Measurements from ENCODE around the gene BRD1.

BRD1 gene

GRCh38 chr22:49775191-49775866 lies 52.3 kb downstream of the BRD1 start:
- CTCF ChIA-PET, result no interaction called here
- POLR2A ChIA-PET, result no interaction called here
- no peak for DNase-seq (ENCODE audit: extremely low spot score)
- no peak for TF ChIP-seq CTCF (IDR thresholded peaks at IDR 0.05; ENCODE audit: control extremely low read depth, extremely low read depth, low read depth, missing control alignments)

- no peak for DNase-seq (ENCODE audit: extremely low spot score)
- CTCF ChIA-PET, result interaction anchor here (1.1 kb wide), 1 partner anchor 41 kb away, joined by 4 read pairs; no protein-coding TSS in a partner anchor
- TF ChIP-seq CTCF (IDR thresholded peaks at IDR 0.05; ENCODE audit: control extremely low read depth, extremely low read depth, low read depth, missing control alignments), result no peak
- POLR2A ChIA-PET, result no interaction called here
These were observed 53.0 kb downstream of the BRD1 start for GRCh38 chr22:49774499-49775151.

- POLR2A ChIA-PET, result no interaction called here
- TF ChIP-seq CTCF (IDR thresholded peaks at IDR 0.05; ENCODE audit: control extremely low read depth, extremely low read depth, low read depth, missing control alignments), result no peak
- CTCF ChIA-PET, result interaction anchor here (1.0 to 1.1 kb wide), 2 partner anchors 9 to 42 kb away, joined by 3 to 4 read pairs; no protein-coding TSS in a partner anchor
- no peak for DNase-seq (ENCODE audit: extremely low spot score)
These were observed 53.6 kb downstream of the BRD1 start for GRCh38 chr22:49774046-49774445.

GRCh38 chr22:49773531-49773930 lies 54.1 kb downstream of the BRD1 start:
- ChIA-PET POLR2A (no interaction called here), CTCF (interaction anchor here (1.0 to 1.1 kb wide), 2 partner anchors 8 to 42 kb away, joined by 3 to 4 read pairs; no protein-coding TSS in a partner anchor)
- TF ChIP-seq CTCF (IDR thresholded peaks at IDR 0.05; ENCODE audit: control extremely low read depth, extremely low read depth, low read depth, missing control alignments), result no peak
- no peak for DNase-seq (ENCODE audit: extremely low spot score)

- DNase-seq (ENCODE audit: extremely low spot score), result no peak
- POLR2A ChIA-PET, result no interaction called here
- CTCF ChIA-PET, result no interaction called here
- TF ChIP-seq CTCF (IDR thresholded peaks at IDR 0.05; ENCODE audit: control extremely low read depth, extremely low read depth, low read depth, missing control alignments), result no peak
These were observed 55.0 kb downstream of the BRD1 start for GRCh38 chr22:49772692-49773091.

GRCh38 chr22:49771266-49772065 lies 56.2 kb downstream of the BRD1 start:
- DNase-seq (ENCODE audit: extremely low spot score), result no peak
- POLR2A ChIA-PET, result no interaction called here
- CTCF ChIA-PET, result no interaction called here
- TF ChIP-seq CTCF (IDR thresholded peaks at IDR 0.05; ENCODE audit: control extremely low read depth, extremely low read depth, low read depth, missing control alignments), result no peak

Measured in GM10248 (cell line).